ENCODE results near the gene TRAPPC14.
"Not testable (repeated sequence)": the region's sequence is repeated elsewhere in the genome, so short reads cannot be mapped to it uniquely, and the experiment has no call there.

The TRAPPC14 gene

DNA sequence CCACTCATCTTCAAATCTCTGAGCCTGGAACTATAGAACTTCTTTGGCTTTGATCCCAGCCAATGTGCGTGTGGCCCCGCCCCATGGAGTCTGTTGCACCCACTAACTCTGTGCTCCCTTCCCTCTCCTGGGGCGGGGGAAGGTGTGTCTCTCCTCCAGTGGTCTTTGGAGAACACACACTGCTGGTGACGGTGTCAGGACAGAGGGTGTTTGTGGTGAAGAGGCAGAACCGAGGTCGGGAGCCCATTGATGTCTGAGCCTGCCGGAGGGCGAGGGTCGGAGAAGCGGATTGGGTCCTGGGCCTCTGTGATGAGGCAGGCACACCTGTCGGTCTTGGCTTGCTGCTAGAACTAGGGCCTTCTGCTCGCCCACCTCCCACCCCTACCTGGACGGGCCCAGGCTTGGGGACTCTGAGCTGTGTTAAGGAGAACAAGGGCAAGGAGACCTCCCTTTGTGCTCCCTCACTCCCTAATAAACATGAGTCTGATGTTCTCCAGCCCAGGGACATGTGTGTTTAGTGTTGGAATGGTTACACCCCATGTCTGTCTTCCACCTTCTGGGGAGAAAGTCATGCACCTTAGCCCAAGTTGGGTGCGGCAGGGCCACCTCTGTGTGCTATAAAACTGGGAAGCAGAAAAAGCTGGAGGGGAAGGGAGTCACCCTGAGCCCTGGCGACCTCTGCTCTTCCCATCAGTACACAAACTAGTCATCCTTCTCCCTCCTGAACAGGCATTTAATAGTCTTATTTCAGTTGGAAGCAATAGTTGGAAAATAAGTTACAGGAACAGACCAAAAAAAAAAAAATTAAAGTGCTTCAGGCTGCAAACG is 4.6 kb downstream of the TRAPPC14 start:
- no peak for DNase-seq (ENCODE audit: low read depth)

GRCh38 chr7:100152937-100153666 is 5.4 kb downstream of the TRAPPC14 start:
- DNase-seq (ENCODE audit: low read depth): no peak

- no peak for DNase-seq (ENCODE audit: low read depth)
These were observed 6.1 kb downstream of the TRAPPC14 start for GRCh38 chr7:100152404-100152803.

DNA sequence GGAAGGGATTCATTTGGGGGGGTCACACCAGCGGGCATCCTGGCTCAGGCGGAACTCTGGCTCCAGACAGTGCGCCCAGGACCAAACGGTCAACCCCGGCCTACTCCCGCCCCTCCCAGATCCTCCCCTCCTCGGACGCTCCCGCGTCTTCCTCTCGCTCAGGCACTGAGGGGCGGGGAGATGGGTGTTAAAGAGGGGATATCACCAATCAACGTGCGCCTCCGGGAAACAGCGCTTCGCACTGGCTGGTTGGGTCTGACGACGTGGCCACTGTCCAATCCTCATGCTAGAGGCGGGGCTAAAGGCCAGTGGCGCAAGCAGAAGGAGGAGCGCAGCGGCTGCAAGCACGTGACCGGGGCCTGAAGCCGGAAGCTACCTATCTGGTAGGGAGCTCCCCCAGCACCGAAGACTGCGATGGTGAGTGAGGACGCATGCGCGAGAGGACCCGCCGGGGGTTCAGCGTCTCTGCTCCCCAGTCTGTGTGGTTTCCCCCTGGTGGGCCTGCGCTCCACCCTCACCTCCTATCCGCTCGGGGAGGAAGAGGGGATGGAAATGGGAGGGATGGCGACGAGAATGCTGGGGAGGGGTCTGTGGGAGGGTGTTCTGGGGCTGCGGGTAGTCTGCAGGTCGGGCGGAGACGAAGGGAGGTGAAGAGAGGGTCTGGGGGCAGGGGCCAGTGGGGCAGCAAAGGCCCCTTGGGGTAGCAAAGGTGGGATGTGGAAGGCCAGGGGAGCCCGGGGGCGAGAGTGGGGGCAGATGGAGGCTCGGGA is 9.8 kb downstream of the TRAPPC14 start, which contains the start of gene LAMTOR4:
Gene LAMTOR4, plus strand, starts transcription at position 360 of the 770 bp plus-strand sequence. Its CDS starts 55 bp downstream, at position 415.
- DNase-seq (ENCODE audit: low read depth): peak; percentile 98

DNA sequence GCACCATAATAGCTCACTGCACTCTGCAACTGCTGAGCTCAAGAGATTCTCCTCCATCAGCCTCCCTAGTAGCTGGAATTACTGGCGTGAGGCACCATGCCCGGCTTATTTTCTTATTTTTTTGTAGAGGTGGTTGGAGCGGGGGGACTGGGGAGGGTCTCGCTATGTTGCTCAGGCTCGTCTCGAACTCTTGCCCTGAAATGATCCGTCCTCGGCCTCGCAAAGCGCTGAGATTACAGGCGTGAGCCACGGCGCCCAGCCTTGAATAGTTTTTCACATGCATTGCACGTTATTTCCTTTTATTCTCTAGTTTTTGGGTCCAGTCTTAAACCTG is 10.3 kb downstream of the TRAPPC14 start:
- no peak for DNase-seq (ENCODE audit: low read depth)

DNA sequence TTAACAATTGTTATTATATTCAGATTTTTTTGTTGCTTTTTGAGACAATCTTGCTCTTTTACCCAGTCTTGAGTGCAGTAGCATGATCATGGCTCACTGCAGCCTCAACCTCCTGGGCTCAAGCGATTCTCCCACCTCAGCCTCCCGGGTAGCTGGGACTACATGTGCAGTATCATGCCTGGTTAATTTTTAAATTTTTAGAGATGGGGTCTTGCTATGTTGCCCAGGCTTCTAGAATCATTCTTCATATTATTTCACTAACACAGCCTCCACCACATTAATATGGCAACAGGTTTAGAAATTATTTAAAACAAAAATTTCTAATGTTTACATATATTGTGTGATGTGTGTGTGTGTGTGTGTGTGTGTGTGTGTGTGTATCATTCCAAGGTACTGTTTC is 11.2 kb downstream of the TRAPPC14 start:
- no peak for DNase-seq (ENCODE audit: low read depth)

- peak; percentile 97 for DNase-seq (ENCODE audit: low read depth)
These were observed 12.2 kb downstream of the TRAPPC14 start for GRCh38 chr7:100146350-100146749.

GRCh38 chr7:100142461-100142860 is 16.1 kb downstream of the TRAPPC14 start:
- no peak for DNase-seq (ENCODE audit: low read depth)

DNA sequence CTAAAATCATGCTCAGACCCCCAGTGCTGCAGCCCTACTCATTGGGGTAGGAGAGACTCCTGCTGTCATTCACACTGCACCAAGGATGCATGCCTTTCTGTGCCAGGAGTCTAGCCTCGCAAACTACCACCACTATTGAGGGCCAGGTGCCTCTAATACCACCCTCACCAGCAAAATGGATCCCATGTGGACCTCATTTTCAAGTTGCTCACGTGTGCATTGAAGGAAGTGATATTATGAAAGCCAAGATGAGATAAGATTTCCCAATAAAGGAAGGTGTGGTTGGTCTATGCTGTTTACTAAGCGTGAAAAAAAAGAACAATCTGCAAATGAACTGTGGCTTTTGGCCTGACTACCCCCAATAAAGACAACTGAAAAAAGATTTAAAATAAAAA is 17.0 kb downstream of the TRAPPC14 start:
- DNase-seq (ENCODE audit: low read depth): no peak

- DNase-seq (ENCODE audit: low read depth): no peak
These were observed 20.4 kb downstream of the TRAPPC14 start for GRCh38 chr7:100137851-100138760.

- DNase-seq (ENCODE audit: low read depth): peak; percentile 62
These were observed 25.8 kb downstream of the TRAPPC14 start for GRCh38 chr7:100132697-100133151.

DNA sequence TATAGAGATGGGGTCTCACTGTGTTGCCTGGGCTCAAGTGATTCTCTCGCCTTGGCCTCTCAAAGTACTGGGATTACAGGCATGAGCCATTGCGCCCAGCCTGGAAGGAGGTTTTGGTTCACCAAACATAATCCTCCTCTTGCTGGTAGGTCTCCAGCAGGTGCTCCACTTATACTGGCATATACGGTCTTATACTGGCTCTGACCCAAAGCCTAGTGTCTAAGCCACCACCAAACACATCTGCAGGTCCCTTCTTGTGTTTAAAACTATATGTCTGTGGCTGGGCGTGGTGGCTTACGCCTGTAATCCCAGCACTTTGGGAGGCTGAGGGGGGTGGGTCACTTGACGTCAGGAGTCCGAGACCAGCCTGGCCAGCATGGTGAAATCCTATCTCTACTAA is 26.4 kb downstream of the TRAPPC14 start:
- DNase-seq (ENCODE audit: low read depth): no peak

- DNase-seq (ENCODE audit: low read depth): peak; percentile 26
These were observed 27.7 kb downstream of the TRAPPC14 start for GRCh38 chr7:100130608-100131453.

DNA sequence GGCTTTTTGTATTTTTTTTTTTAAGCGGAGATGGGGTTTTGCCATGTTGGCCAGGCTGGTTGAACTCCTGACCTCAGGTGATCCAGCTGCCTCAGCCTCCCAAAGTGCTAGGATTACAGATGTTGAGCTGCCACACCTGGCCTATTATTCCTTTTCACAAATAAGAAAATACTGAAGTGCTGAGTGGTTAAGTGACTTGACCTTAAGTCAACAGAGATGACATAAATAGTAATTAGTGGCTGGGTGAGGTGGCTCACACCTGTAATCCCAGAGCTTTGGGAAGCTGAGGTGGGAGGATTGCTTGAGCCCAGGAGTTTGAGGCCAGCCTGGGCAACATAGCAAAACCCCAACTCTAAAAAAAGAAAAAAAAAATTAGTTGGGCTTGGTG is 28.3 kb downstream of the TRAPPC14 start:
- DNase-seq (ENCODE audit: low read depth): not testable (repeated sequence)

DNA sequence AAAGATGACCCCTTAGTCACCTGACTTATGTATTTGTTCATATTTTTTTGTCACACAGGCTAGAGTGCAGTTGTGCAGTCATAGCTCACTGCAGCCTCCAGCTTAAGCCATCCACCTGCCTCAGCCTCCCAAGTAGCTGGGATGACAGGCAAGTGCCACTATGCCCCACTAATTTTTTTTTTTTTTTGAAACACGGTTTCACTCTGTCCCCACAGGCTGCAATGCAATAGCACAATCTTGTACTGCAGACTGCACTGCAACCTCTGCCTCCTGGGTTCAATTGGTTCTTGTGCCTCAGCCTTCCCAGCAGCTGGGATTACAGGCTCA is 29.9 kb downstream of the TRAPPC14 start:
- no peak for DNase-seq (ENCODE audit: low read depth)

DNA sequence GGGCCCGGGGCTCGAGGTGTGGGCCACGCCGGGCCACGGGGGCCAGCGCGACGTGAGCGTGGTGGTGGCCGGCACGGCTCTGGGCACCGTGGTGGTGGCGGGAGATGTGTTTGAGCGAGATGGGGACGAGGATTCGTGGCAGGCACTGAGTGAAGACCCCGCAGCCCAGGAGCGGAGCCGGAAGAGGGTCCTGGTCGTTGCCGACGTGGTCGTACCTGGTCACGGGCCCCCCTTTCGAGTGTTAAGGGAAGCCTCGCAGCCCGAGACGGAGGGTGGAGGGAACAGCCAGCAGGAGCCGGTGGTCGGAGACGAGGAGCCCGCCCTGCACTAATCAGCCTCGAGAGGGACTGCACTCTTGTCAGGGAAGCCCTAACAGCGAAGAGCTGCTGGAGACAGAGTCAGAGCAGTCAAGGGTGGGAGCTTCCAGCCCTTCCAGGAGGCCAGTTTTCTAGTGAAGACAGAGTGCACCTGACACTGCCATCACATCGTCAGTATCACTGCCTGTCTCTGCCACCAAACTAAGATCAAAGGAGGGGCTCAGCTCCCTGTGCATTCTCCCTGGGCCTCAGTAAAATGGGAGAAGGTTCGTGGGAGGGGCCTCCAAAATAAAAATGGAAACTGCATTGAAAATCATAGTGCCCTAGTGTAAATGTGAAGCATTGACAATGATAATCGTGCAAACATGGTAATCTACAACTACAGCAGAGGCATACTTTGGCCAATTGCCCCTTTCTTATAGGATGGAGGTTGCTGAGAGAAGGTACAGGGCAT is 30.5 kb downstream of the TRAPPC14 start:
- no peak for DNase-seq (ENCODE audit: low read depth)

DNA sequence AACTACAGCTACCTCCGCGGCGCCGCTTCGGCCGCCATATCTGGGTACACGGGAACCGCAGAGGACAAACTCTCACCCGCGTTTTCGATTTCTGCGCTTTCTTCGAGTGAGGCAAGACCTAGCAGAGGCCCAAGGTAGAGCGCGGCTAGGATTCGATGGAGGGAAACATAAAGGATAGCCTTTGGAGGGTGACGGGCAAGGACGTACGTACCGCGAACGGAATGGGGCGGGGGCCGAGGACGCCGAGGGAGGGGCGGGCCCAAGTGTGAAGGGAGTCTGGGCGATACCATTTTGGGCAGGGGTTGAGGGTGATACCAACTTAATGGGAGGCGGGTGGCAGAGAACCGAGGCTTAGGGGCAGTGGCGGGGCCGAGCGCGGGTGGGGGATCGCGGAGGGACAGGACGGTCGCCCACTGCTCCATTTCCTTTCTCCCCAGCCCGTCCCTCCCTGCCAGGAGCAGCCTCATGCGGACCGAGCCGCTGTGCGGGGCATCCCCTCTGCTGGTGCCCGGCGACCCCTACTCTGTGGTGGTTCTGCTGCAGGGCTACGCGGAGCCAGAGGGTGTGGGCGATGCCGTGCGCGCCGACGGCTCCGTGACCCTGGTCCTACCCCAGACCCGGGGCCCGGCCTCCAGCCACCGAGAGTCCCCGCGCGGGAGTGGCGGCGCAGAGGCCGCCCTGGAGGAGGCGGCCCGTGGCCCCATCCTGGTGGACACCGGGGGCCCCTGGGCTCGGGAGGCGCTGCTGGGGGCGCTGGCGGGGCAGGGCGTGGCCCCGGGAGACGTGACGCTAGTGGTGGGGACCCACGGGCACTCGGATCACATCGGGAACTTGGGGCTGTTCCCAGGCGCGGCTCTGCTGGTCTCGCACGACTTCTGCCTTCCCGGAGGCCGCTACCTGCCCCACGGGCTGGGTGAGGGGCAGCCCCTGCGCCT is 31.3 kb downstream of the TRAPPC14 start, which contains the start of gene MBLAC1:
Gene MBLAC1, plus strand, starts transcription at position 37 of the 935 bp plus-strand sequence. Its CDS starts 429 bp downstream, at position 466.
- DNase-seq (ENCODE audit: low read depth): peak; percentile 91

- DNase-seq (ENCODE audit: low read depth): no peak
These were observed 32.1 kb downstream of the TRAPPC14 start for GRCh38 chr7:100126239-100126930.
